GM12874 (cell line): Measurements from ENCODE around the gene ADAMTS1.

ENCODE experiments used
- TF ChIP-seq, protein P1 (sequence below): IDR thresholded peaks from 2 replicates; pipeline ENCODE4 v1.5.1; 2011; ENCODE audit warnings: low read depth, mild to moderate bottlenecking, control low read depth, low read length, moderate library complexity; ENCODE audit not compliant: insufficient read depth

Gene ADAMTS1

DNA sequence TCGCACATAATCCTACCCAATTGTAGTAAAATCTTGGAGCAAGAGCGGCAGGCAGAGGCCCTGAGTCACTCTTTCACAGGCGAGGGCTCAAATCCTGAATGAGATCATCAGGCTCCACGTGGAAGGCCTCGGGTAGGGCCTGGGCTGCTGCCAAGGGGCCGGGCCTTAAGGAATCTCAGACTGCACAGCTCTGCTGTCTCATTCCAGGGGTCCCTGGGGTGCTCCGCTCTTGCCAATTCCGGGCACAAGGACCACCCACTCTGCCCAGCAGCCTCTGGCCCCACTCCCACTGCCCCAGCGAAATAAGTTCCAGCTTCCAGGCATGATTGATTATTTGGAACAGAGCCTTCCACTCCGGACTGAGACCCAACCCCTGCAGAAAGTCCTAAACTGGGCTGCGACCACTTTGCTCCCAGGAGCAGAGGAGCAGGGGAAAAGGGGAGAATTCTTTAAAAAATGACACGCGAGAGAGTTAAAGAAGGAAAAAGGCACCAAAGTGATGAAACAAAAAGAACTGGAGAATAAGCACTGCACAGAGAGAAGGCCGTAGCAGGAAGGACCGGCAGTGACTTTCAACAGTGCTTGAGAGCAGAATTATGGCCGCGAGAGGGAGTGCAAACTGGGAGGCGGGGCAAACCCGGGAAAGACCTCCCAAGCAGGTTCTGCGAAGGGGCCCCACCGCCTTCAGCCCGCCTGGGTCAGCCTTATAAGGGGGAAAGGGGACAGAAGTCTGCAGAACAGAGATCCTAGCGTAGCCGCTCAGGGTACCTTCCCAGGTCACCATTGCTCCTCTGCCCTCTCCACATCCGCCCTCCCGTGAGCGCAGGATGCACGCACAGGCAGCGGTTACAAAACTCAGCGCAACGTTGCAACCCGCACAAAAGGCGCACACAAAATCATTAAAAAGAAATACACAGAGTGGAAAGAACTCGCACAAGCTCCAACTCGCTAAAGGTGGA, 2.0 kb downstream of the ADAMTS1 start:
- TF ChIP-seq, protein P1, sequence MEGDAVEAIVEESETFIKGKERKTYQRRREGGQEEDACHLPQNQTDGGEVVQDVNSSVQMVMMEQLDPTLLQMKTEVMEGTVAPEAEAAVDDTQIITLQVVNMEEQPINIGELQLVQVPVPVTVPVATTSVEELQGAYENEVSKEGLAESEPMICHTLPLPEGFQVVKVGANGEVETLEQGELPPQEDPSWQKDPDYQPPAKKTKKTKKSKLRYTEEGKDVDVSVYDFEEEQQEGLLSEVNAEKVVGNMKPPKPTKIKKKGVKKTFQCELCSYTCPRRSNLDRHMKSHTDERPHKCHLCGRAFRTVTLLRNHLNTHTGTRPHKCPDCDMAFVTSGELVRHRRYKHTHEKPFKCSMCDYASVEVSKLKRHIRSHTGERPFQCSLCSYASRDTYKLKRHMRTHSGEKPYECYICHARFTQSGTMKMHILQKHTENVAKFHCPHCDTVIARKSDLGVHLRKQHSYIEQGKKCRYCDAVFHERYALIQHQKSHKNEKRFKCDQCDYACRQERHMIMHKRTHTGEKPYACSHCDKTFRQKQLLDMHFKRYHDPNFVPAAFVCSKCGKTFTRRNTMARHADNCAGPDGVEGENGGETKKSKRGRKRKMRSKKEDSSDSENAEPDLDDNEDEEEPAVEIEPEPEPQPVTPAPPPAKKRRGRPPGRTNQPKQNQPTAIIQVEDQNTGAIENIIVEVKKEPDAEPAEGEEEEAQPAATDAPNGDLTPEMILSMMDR = no peak

DNA sequence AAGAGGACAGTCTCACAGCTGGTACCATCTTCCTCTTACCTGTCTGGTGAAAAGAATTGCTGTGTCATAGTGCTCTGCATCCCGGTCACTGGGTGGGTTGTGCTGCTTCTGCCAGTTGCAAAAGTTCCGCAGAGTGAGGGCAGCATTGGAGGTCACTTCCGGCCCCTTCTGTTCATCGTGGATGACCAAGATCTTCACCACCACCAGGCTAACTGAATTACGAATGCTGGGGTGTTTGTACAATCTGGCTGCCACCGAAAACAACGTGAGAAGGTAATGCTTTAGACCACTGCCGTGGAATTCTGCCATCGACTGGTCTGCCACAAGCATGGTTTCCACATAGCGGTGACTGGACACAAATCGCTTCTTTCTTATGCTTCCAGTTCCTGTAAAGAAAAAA, 2.9 kb downstream of the ADAMTS1 start:
- TF ChIP-seq, protein P1 = no peak

DNA sequence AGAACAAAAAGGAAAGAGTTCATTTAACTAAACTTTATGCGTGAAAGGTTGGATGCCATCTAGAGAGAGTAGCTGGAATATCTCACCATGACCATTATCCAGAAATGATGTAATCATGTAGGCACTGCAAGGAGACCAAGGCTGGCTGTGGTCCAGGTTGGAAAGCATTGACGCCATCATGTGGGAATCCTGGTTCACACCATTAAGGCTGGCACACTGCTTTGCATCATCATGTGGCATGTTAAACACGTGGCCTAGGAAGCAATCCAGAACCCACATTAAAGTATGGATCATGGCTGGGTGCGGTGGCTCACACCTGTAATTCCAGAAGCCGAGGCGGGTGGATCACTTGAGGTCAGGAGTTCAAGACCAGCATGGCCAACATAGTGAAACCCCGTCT, 4.3 kb downstream of the ADAMTS1 start:
- TF ChIP-seq, protein P1 = no peak

- TF ChIP-seq, protein P1 = no peak
Measured at GRCh38 chr21:26840201-26840600, 5.0 kb downstream of the ADAMTS1 start.

DNA sequence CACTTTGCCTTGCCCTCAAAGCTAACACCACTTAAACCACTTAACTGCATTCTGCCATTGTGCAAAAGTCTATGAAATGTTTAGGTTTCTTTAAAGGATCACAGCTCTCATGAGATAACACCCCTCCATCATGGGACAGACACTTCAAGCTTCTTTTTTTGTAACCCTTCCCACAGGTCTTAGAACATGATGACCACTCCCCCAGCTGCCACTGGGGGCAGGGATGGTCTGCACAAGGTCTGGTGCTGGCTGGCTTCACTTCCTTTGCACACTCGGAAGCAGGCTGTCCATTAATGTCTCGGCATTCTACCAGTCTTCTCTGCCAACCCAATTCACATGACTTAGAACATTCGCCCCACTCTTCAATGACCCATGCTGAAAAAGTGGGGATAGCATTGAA, 7.7 kb downstream of the ADAMTS1 start:
- TF ChIP-seq, protein P1 = no peak

DNA sequence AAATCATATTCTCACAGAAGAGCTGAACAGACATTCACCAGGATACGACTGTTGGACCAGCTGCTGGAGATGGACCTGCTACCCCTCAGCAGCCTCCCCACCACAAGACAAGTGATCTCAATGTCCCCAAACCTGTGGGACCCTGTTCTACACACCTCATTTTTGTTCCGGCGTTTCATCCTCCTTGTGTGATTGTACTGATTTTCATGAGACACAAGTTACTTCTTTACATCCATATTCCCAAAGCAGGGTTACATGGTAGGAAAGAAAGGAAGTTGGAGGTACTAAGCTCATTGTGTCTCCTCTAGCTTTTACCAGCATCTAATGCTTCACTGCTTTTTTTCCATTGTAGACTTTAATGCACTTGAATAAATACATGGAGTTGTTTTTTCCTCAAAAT, 8.7 kb downstream of the ADAMTS1 start:
- TF ChIP-seq, protein P1 = no peak

DNA sequence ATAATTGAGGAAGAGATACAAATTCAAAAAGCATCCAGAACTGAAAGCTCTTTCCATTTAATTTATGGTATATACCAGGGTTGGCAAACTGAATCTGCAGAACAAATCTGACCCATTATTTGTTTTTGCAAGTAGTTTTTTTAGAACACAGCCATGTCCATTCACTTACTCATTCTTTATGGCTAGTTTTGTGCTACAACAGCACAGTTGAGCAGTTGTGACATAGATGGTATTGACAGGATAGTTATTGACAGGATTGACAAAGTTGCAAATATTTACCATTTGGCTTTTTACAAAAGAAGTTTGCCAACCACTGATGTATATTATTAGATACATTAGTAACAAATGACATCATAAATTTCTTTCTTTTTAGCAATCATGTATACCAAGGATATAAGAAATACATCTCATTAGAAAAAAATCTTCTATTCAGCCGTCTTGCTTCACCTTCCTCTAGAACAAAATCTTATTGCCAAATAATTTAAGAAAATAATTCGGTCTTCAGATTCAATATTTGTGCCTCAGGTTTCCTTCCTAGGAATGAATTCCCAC, 9.4 kb downstream of the ADAMTS1 start:
- TF ChIP-seq, protein P1 = no peak
